DND-41 (cell line): ENCODE data around the gene PIRT.

Source experiments
- ATAC-seq: fragments of 200-7000 bp; cut with Tn5 transposase; 3 replicates; pipeline ENCODE4 v1.9.1; 2021; ENCODE audit warnings: low read depth; ENCODE audit not compliant: insufficient read depth
- DNase-seq: peaks from one replicate; pipeline ENCODE4 v3.0.0-alpha.2; 2020
- H2AFZ ChIP-seq: 2 replicates; pipeline ENCODE4 v1.6.0; 2012; ENCODE audit warnings: low read depth, low read length
- H3K27ac ChIP-seq: 2 replicates; pipeline ENCODE4 v1.5.1; 2012; ENCODE audit warnings: low read length, inconsistent platforms
- H3K27me3 ChIP-seq: fragments of 200-600 bp; sonication (generic); 2 replicates; pipeline ENCODE4 v1.6.0; 2012; ENCODE audit warnings: low read length, mild to moderate bottlenecking, inconsistent platforms; ENCODE audit not compliant: insufficient read depth, poor library complexity
- H3K36me3 ChIP-seq: 2 replicates; pipeline ENCODE4 v1.5.1; 2012; ENCODE audit warnings: low read length, inconsistent platforms; ENCODE audit not compliant: insufficient read depth
- H3K4me1 ChIP-seq: 2 replicates; pipeline ENCODE4 v1.5.1; 2012; ENCODE audit warnings: mild to moderate bottlenecking, low read length; ENCODE audit not compliant: insufficient read depth
- H3K4me2 ChIP-seq: 2 replicates; pipeline ENCODE4 v1.6.0; 2012; ENCODE audit warnings: mild to moderate bottlenecking, moderate library complexity, low read length, inconsistent platforms; ENCODE audit not compliant: insufficient read depth
- H3K4me3 ChIP-seq, 2 experiments: fragments of 200-600 bp in 1 of 2; shearing (Covaris generic) in 1 of 2; 2 replicates each; pipeline ENCODE4 v1.5.1; 2012 to 2016; ENCODE audit warnings: inconsistent platforms in 2 of 2, low read length in 2 of 2, mild to moderate bottlenecking in 2 of 2, low read depth in 1 of 2, moderate library complexity in 1 of 2
- H3K79me2 ChIP-seq: 2 replicates; pipeline ENCODE4 v1.6.0; 2012; ENCODE audit warnings: low read length, inconsistent platforms; ENCODE audit not compliant: insufficient read depth
- H3K9ac ChIP-seq: 2 replicates; pipeline ENCODE4 v1.6.0; 2012; ENCODE audit warnings: low read depth, mild to moderate bottlenecking, inconsistent platforms, low read length, moderate library complexity
- H3K9me3 ChIP-seq: 2 replicates; pipeline ENCODE4 v1.5.1; 2012; ENCODE audit warnings: low read length, moderate library complexity, mild to moderate bottlenecking, inconsistent platforms; ENCODE audit not compliant: insufficient read depth, severe bottlenecking
- H4K20me1 ChIP-seq: 2 replicates; pipeline ENCODE4 v1.6.0; 2012; ENCODE audit warnings: low read length; ENCODE audit not compliant: insufficient read depth
- CTCF ChIP-seq: IDR thresholded peaks from 2 replicates; pipeline ENCODE4 v1.5.1; 2012; ENCODE audit warnings: borderline replicate concordance, low read length, moderate library complexity, mild to moderate bottlenecking; ENCODE audit not compliant: poor library complexity, severe bottlenecking; ENCODE audit errors: extremely low read depth
- EZH2 ChIP-seq: IDR thresholded peaks from 3 replicates; pipeline ENCODE4 v1.6.1; 2012; ENCODE audit warnings: borderline replicate concordance, low read depth, mild to moderate bottlenecking, moderate library complexity, low read length, inconsistent platforms; ENCODE audit not compliant: severe bottlenecking

Gene PIRT

DNA sequence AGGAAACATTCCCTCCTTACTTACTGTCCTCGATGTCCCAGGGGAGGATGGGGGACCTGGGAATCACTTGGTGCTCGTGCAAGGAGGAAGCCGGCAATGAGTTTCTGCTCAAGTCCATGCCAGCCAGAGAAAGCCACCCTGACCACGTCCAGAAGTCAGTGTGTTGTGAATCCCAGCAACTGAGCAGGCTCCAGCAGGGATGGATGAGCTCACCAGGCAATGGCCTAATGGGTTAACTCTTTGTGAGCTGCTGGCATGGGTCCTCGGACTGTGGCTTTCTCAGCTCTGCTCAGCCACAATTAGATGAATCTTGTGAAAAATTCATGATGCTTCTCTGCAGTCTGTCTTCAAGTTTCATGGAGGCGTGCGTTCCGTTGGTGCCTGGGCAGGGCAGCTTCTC lies at the start of gene PIRT:
TSS of gene PIRT (minus strand) at position 167 of the 400 bp plus-strand sequence. CDS start 12,442 bp downstream, outside the sequence.
- H4K20me1 ChIP-seq, result no peaks in the 10 kb centered on the region
- H3K9ac ChIP-seq, result no peak within 1 kb of the TSS
- no peak for DNase-seq
- no peak within 1 kb of the TSS for H3K4me2 ChIP-seq
- no peaks in the 10 kb centered on the region for H3K36me3 ChIP-seq
- no peak within 1 kb of the TSS for H3K4me3 ChIP-seq
- no peak for ATAC-seq
- TF ChIP-seq CTCF (no peak), EZH2 (no peak)
- no peaks in the 10 kb centered on the region for H3K4me1 ChIP-seq
- H3K79me2 ChIP-seq, result no peaks in the 10 kb centered on the region
- no peak within 1 kb of the TSS for H3K27ac ChIP-seq
- H3K9me3 ChIP-seq, result no peaks in the 10 kb centered on the region
- no peaks in the 10 kb centered on the region for H3K27me3 ChIP-seq
- no peak within 1 kb of the TSS for H2AFZ ChIP-seq

DNA sequence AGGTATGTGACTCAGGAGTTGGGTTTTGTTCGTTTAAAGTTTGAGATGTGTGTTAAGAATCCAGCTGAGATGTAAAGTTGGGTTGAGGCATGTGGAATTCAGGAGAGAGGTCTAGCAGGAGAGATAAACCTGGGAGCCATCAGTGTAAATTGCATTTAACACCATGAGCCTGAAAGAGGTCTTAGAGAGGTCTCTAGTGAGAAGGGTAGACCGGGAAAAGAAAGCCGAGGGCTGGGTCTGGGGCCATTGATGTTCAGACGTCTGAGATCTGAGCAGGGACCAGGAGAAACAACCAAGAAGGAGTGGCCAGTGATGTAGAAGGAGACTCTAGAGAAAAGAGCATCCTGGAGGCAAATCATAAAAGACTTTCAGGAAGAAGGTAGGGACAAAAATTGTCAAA lies 44.1 kb upstream of the PIRT start:
- no peak for TF ChIP-seq EZH2
- no peak for TF ChIP-seq CTCF
- Histone ChIP-seq H3K4me2 (no peak overlapping the region), H3K27ac (no peak overlapping the region), H3K36me3 (no peaks in the 10 kb centered on the region), H3K4me3 (no peak overlapping the region), H2AFZ (no peak overlapping the region), H3K79me2 (no peaks in the 10 kb centered on the region), H3K9ac (no peak overlapping the region), H3K27me3 (peaks cover 3% of the 10 kb centered on the region), H4K20me1 (no peaks in the 10 kb centered on the region), H3K4me1 (no peaks in the 10 kb centered on the region), H3K9me3 (no peaks in the 10 kb centered on the region)
- ATAC-seq (no peak), DNase-seq (no peak)

DNA sequence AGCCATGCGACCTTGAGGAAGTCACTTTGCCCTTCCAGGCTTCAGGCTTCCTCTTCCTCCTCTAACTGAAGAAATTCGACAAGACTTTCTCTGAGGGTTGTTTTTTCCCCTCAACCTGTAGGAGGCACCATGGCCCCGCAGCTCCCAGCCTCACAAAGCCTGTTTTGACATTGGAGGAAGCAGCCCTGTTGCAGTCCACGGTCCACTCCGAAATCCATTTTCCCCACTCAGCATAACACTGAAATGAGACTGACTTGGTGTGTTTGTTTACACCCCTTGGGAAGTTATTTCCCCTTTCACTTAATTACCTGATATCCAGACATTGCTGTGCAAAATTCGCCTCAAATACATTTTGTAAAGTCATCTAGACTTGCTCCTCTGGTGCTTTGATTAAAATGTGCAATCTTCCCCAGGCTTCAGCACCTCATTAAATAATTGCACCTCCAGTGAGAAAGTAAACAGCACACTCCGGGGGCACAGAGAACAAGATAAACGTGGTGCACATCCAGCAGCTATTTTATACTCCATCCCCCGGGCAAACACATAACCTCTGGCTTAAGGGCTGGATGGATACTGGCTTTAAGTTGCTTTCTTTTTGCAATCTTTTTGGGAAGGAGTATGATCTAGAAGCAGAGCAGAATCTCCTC lies 41.4 kb upstream of the PIRT start:
- Histone ChIP-seq H3K9me3 (no peaks in the 10 kb centered on the region), H4K20me1 (no peaks in the 10 kb centered on the region), H3K9ac (no peak overlapping the region), H3K27ac (no peak overlapping the region), H3K4me3 (no peak overlapping the region), H3K4me1 (no peaks in the 10 kb centered on the region), H3K79me2 (no peaks in the 10 kb centered on the region), H3K4me2 (no peak overlapping the region), H2AFZ (no peak overlapping the region), H3K36me3 (no peaks in the 10 kb centered on the region), H3K27me3 (peaks cover 3% of the 10 kb centered on the region)
- ATAC-seq, result no peak
- no peak for TF ChIP-seq CTCF
- TF ChIP-seq EZH2, result no peak
- DNase-seq, result no peak
